Umbilical cord (tissue), 2 donors: Measurements from ENCODE around the gene SH3TC1. TPM values are rescaled to one million over a fixed set of nuclear protein-coding genes. Genes with fewer than 3 reads are reported as not detected.

Experiments
- DNase-seq: peaks from one replicate; pipeline ENCODE4 v3.0.0-alpha.2; 2015; ENCODE audit warnings: low spot score
- total RNA-seq: library from RNA; depleted of rRNA; stranded (reverse); fragments of >200 nt; gene quantifications from one replicate; pipeline ENCODE4 v1.2.3, GENCODE V29; 2014; ENCODE audit warnings: low replicate concordance; ENCODE audit not compliant: insufficient read depth

The SH3TC1 gene
- total RNA-seq, 1 donor from 2014 or later: 59.5 TPM

- peak; percentile 94 for DNase-seq
Measured at GRCh38 chr4:8274765-8275547, 75.9 kb downstream of the SH3TC1 start.

- DNase-seq: no peak
Measured at GRCh38 chr4:8275548-8275910, 76.4 kb downstream of the SH3TC1 start.

DNA sequence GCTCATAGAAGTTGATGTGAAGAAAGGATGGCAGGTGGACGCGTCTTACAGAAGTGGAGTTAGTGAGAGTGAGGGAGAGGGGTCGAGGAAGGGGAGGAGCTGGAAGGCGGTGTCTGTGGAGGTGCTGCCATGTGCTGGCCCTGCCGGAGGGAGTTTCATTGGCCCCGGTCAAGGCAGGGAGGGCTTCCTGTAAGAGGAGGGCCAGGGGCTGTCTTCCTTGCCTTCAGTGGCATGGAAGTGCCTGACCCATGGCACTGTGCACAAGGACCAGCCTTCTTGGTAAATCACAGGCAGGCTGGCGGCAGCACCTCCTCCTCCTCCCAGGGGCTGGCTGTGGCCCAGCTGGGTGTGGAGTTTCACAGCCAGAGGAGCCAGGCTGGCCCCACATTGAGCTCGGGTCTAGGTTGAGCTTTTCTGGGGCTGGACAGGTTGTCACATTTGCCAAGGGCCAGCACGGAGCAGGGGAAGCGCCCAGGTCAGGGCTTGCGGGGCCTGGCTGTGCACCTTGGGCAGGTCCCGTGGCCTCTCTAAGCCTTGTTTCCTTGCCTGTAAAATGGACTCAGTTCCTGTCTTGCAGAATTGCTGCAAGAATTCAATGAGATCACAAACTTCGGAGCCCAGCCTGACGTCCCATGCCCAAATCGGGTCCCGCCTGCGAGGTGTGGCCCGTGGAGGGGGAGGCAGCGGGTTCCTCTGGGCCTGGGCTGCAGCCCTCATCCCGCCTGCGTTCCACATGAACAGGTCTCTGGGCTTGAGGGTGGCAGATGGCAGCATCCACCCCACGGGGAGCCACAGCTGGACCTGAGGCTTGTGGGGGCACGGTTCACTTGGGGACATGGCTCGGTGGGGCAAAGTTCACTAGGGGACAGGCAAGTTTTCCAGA is 77.5 kb downstream of the SH3TC1 start:
- DNase-seq: peak; percentile 65

GRCh38 chr4:8277356-8278008 is 78.4 kb downstream of the SH3TC1 start:
- DNase-seq: no peak

- DNase-seq: no peak
Measured at GRCh38 chr4:8278009-8278395, 78.9 kb downstream of the SH3TC1 start.

DNA sequence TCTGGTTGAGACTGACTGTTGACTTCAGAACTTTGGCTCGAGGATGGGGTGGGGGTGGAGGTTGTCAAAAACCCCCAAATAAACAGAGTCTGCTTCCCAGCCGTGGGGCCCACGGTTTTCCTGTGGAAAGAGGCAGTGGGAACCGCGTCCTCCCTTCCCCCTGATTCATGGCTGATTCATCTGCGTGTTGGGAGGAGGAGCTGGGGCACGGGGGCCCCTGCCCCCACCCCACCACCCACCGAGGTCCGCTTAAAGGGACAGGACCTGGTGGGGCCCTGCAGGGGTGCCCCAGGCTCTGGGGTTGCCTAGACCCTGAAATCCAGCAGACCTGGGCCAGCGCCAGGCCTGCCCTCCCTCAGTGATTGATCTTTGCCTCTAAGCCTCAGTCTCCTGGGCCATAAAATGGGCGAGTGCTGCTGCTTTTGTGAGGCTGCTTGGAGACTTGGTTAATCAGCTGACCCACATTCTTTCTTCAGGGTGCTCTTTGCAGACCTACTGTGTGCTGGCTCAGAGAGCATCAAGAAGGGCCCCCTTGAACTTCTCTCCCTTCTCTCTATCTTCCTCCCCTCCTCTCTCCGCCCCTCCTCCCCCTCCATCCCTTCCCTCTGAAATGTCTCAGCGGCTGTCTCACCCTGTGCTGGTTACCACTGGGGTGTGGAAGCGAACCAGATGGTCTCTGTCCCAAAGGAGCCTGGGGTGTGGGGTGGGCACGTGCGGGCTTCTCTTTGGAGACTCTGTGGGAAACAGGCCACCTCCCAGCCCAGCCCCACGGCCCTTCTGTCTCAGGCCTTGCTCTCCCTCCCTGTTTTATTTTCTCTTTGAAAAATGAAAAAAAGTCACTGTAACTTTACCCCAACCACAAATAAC is 79.6 kb downstream of the SH3TC1 start:
- DNase-seq: peak; percentile 84

DNA sequence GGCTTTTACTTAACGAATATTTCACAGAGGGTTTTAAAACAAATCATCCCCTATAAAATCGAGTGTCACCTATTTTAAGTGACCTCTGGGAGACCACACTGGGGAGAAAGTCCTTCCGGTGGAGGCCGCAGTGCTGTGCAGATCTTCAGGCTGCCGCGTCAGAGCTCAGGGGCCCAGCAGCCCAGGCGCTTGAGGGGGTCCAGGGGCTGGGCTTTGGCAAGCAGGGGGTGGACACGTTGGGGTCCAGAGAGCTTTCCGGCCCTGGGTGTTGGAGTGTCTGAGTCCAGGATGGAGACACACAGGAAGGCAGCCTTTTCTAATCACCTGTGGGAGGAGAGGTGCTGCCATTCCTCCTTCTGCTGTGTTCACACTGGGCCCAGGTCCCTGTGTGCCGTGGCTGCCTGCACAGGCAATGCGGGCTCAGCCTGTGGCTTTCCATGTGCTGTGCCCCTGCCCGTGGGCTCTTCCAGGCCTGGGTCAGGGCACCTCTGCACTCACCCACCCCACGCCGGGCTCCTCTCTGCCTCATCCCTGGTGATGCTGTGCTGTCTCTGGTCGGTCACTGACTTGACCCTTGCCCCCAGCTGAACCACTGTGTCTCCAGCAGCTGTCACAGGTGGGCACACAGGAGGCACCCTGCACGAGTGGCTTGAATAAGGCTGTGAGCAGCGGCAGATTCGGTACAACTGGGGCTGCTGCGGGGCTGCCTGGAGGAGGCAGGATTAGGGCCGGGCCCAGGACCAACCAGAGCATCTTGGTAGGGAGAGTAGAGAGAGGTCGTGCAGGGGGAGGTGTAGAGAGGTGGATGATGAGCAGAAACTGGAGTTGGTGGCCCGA is 80.4 kb downstream of the SH3TC1 start:
- no peak for DNase-seq

- no peak for DNase-seq
Measured at GRCh38 chr4:8280158-8280875, 81.2 kb downstream of the SH3TC1 start.

DNA sequence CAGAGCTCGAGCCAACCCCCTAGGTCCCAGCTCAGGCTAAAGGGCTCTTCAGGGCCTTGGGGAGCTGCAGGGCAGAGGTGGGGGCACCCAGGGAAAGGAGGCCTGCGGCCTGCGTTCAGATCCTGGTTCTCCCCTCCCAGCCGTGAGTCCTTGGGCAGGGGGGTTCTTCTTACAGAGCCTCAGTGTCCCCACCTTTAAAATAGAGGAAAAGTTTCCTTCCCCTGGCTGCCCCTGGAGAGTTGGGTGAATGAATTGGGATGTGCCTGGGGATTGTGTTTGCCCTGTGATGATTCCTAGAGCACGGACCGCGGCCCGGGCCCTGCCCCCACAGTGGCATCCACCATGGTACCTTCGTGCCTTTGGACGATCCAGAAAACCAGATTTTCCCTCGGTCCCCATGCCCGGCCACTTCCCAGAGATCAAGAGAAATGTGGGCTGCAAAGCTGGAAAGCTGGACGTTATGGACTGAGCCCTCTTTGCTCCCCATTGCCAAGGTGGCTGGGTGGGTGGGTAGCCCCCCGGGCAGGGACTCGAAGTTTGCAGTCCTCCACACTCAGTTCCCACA is 81.9 kb downstream of the SH3TC1 start:
- no peak for DNase-seq

DNA sequence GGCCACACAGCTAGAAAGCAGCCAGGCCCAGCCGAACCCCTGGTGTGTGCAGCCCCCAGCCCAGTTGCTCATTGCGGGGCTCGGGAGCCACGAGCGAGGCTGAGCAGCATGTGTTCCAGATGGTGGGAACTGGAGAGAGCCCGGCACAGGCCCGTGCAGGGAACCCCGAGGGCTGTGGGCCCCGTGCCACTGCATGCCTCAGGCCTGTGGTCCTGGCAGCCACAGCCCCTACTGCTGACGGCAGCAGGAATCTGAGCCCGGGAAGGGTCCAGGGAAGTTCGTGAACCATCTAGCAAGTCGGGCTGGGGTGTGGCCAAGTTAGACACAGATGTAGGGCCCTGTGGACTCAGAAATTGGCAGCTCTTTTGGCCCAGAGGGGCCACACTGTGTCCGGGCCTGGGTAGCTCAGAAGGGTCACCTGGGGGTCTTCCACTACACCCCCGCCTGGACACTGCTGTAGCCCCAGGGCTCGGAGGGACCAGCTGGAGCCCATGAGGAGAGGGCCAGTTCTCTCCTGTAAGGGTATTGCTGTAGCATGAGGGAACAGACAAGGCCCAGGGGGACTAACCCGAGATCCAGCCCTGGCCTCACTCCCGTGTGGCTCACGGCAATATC is 82.5 kb downstream of the SH3TC1 start:
- peak; percentile 57 for DNase-seq

DNA sequence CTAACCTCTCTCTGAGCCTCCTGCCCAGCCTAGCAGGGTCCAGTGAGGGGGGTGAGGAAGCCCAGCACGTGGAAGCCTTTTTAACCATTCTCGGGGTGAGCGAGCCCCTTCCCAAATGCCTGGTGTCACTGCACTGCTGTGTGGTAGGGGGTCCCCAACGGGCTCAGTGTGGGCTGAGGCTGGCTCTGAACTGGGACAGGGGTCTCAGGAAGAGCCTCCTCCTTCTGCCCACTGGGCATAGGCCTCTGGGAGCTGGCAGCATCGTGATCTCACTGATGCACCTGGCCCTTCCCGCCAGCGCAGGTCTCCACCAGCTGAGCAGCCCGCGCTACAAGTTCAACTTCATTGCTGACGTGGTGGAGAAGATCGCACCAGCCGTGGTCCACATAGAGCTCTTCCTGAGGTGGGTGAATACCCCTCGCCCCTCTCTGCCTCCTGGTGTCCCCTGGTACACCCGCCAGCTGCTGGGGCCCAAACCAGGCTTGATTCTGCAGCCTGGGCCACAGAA is 83.1 kb downstream of the SH3TC1 start:
- DNase-seq: no peak

GRCh38 chr4:8282742-8283141 is 83.7 kb downstream of the SH3TC1 start:
- DNase-seq: no peak

GRCh38 chr4:8283161-8283560 is 84.1 kb downstream of the SH3TC1 start:
- DNase-seq: no peak

GRCh38 chr4:8283631-8284121 is 84.6 kb downstream of the SH3TC1 start:
- DNase-seq: no peak

GRCh38 chr4:8284391-8284790 is 85.3 kb downstream of the SH3TC1 start:
- DNase-seq: no peak

GRCh38 chr4:8285143-8285975 is 86.3 kb downstream of the SH3TC1 start:
- DNase-seq: no peak

GRCh38 chr4:8285976-8286718 is 87.1 kb downstream of the SH3TC1 start:
- no peak for DNase-seq
